Esophagus muscularis mucosa (tissue), 4 donors: ENCODE measurements around the gene DMD. TPM values are rescaled to one million over a fixed set of nuclear protein-coding genes. Genes with fewer than 3 reads are reported as not detected.

Experiments
- DNase-seq: peaks from one replicate; pipeline ENCODE4 v3.0.0-alpha.2; 2017; ENCODE audit errors: extremely low spot score
- H3K27ac ChIP-seq, 4 donors: fragments of 200-600 bp; sonication (generic); replicated peaks in 1 of 4; 1 replicate in 3 of 4; 2 replicates in 1 of 4; pipeline ENCODE4 v1.5.1; 2016 to 2019; ENCODE audit warnings: mild to moderate bottlenecking in 1 of 4
- H3K27me3 ChIP-seq, 4 donors: fragments of 200-600 bp; sonication (generic); one replicate each; pipeline versions ENCODE4 v1.5.1 to v1.6.0; 2016 to 2019
- H3K36me3 ChIP-seq, 4 donors: fragments of 200-600 bp; sonication (generic); one replicate each; pipeline ENCODE4 v1.5.1; 2016 to 2019
- H3K4me1 ChIP-seq, 4 donors: fragments of 200-600 bp; sonication (generic); one replicate each; pipeline ENCODE4 v1.5.1; 2016 to 2019
- H3K4me3 ChIP-seq, 4 donors: fragments of 200-600 bp; sonication (generic); 1 replicate in 2 of 4; 2 replicates in 2 of 4; pipeline ENCODE4 v1.5.1; 2016 to 2019; ENCODE audit warnings: mild to moderate bottlenecking in 4 of 4, moderate library complexity in 1 of 4
- H3K9me3 ChIP-seq, 4 donors: fragments of 200-600 bp; sonication (generic); 1 replicate in 3 of 4; 2 replicates in 1 of 4; pipeline ENCODE4 v1.5.1; 2016 to 2019
- CTCF ChIP-seq, 3 experiments: fragments of 200-600 bp in 2 of 3; fragments of 450-650 bp in 1 of 3; sonication (generic) in 2 of 3; IDR thresholded peaks; one replicate each; pipeline ENCODE4 v1.5.1; 2017 to 2019; ENCODE audit warnings: antibody characterized with exemption in 3 of 3, mild to moderate bottlenecking in 2 of 3, moderate library complexity in 1 of 3
- EP300 ChIP-seq: sonication (generic); formaldehyde crosslinking; IDR thresholded peaks from one replicate; pipeline ENCODE4 v1.6.1; 2017; ENCODE audit warnings: antibody characterized with exemption
- POLR2A ChIP-seq: fragments of 450-650 bp; IDR thresholded peaks from one replicate; pipeline ENCODE4 v1.6.1; 2017; ENCODE audit warnings: antibody characterized with exemption, moderate library complexity, mild to moderate bottlenecking, low read depth
- POLR2AphosphoS5 ChIP-seq, 2 donors: sonication (generic); formaldehyde crosslinking; IDR thresholded peaks; one replicate each; pipeline ENCODE4 v1.6.1; 2017; ENCODE audit warnings: antibody characterized with exemption in 2 of 2
- WGBS: methylation state at CpG from one replicate; pipeline ENCODE4 v1.1.5; 2018; 5-methylcytosine and 5-hydroxymethylcytosine counted together
- intact Hi-C: fragments of 100-400 bp; cut with DNase I; formaldehyde crosslinking; loops from one replicate; pipeline ENCODE4 v1.15.1; 2023
- total RNA-seq, 4 donors: library from RNA; depleted of rRNA; stranded (reverse); fragments of >200 nt; gene quantifications; one replicate each; pipeline versions ENCODE4 v1.1.0 to v1.2.1, GENCODE V29; 2016

DMD gene
- total RNA-seq, 4 donors from 2014 or later, result 127 to 210 (median 188) TPM

- Histone ChIP-seq H3K36me3 (peaks cover 0 to 6% (median 0%) of the 10 kb centered on the region in 4 donors), H3K9me3 (no peaks in the 10 kb centered on the region), H3K4me1 (peaks cover 0 to 4% (median 0%) of the 10 kb centered on the region in 4 donors), H3K27me3 (no peaks in the 10 kb centered on the region), H3K4me3 (no peak overlapping the region), H3K27ac (no peak overlapping the region)
- intact Hi-C loops, result no loop called here
- 75% methylated on average over 3 of the region's 3 CpGs for WGBS
- no peak for DNase-seq
- TF ChIP-seq EP300 (no peak), POLR2AphosphoS5 (IDR thresholded peaks at IDR 0.05) (no peak), POLR2A (no peak), CTCF (IDR thresholded peaks at IDR 0.05) (no peak)
Observed at GRCh38 chrX:31123335-31123734, 2088.0 kb downstream of the DMD start.

GRCh38 chrX:31117266-31117665, 2094.1 kb downstream of the DMD start:
- intact Hi-C loops, result no loop called here
- H3K36me3 ChIP-seq, result peaks cover 0 to 6% (median 0%) of the 10 kb centered on the region in 4 donors
- H3K4me3 ChIP-seq, result no peak overlapping the region
- H3K27ac ChIP-seq, result no peak overlapping the region
- no peak for DNase-seq
- H3K4me1 ChIP-seq, result peaks cover 0 to 5% (median 4%) of the 10 kb centered on the region in 4 donors
- 63% methylated on average over 4 of the region's 4 CpGs for WGBS
- no peak for TF ChIP-seq EP300
- no peak for TF ChIP-seq POLR2A
- no peak for TF ChIP-seq POLR2AphosphoS5 (IDR thresholded peaks at IDR 0.05)
- no peak for TF ChIP-seq CTCF (IDR thresholded peaks at IDR 0.05)
- H3K9me3 ChIP-seq, result no peaks in the 10 kb centered on the region
- H3K27me3 ChIP-seq, result no peaks in the 10 kb centered on the region

DNA sequence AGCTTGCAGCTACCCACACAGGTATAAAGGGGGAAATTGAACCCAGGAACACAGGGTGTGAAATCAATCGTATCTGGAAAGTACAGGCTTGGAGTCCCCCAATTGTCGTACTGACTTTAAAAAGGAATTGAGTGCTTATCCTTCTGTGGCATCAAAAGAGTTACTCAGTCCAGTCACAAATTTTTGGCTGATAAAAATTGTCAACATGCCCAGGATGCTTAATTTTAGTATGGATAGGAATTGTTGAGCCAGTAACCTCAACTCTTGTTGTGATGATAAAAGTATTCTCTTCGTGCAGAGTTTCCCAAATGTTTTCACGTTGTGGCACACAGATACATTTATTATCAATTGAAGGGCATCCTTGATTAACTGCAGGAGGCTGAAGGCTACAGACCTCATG, 2096.0 kb downstream of the DMD start:
- Histone ChIP-seq H3K27ac (no peak overlapping the region), H3K36me3 (no peaks in the 10 kb centered on the region), H3K9me3 (no peaks in the 10 kb centered on the region), H3K27me3 (no peaks in the 10 kb centered on the region), H3K4me3 (no peak overlapping the region), H3K4me1 (peaks cover 0 to 5% (median 4%) of the 10 kb centered on the region in 4 donors)
- TF ChIP-seq POLR2A, result no peak
- no peak for TF ChIP-seq POLR2AphosphoS5 (IDR thresholded peaks at IDR 0.05)
- TF ChIP-seq CTCF (IDR thresholded peaks at IDR 0.05), result no peak
- no peak for TF ChIP-seq EP300
- 53% methylated on average over 4 of the region's 4 CpGs for WGBS
- DNase-seq, result no peak
- intact Hi-C loops, result no loop called here

DNA sequence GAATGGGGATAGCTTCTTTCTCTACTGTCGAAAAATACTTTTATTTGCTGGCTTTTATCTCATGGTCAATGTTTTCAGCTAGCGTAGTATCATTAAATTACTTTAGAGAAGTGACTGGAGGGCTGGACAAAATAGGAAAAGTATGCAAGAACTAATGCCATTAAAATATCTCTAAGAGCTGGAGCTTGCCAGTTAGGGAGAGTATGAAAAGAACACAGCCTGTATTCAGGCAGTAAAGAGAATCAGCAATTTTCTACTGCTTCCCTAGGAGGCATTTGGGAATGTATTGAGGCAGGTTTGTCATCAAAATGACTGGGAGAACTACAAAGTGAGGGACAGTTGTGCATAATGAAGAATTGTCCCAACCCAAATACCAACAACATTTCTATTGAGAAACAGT, 2096.5 kb downstream of the DMD start:
- no peak for TF ChIP-seq CTCF (IDR thresholded peaks at IDR 0.05)
- TF ChIP-seq POLR2AphosphoS5 (IDR thresholded peaks at IDR 0.05), result no peak
- no peak for TF ChIP-seq POLR2A
- TF ChIP-seq EP300, result no peak
- 46% methylated on average over 2 of the region's 2 CpGs for WGBS
- Histone ChIP-seq H3K27ac (no peak overlapping the region), H3K9me3 (peaks cover 0 to 2% (median 0%) of the 10 kb centered on the region in 4 donors), H3K27me3 (no peaks in the 10 kb centered on the region), H3K36me3 (no peaks in the 10 kb centered on the region), H3K4me3 (no peak overlapping the region), H3K4me1 (peaks cover 0 to 5% (median 4%) of the 10 kb centered on the region in 4 donors)
- no peak for DNase-seq
- intact Hi-C loops, result no loop called here

DNA sequence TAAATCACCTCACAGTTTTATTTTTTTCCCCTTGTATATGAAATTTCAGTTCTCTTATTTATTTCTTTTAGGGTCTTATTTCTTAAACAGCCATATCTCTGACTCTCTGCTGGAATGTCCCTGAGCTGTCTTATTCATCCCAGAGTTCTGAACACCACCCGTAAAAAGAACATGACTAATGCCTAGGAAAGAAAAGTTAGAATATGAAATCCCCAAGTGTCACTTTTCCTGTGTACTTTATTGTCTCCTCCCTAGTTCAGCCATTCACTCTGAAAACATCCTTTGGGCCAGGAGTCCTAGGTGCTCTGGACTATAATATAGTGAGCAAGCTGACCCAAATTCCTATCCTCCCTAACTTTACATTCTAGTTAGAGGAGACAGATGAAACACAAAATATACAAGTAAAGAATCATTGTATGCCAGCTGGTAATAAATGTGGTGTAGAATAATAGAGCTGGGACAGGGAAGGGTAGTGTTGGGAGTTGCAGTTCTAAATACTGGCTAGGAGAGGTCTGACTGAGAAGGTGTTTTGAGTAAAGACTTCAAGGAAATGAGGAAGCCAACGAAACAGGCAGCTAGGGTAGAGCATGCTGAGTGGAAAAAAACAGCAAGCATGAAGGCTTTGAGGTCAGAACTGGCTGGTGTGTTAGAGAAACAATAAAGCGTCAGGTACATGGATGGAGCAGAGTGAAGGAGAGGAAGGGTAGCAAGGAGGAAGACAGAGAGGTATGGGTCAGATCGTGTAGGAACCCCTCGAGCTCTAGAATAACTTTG, 2098.9 kb downstream of the DMD start:
- Histone ChIP-seq H3K9me3 (peaks cover 0 to 4% (median 0%) of the 10 kb centered on the region in 4 donors), H3K27ac (no peak overlapping the region), H3K36me3 (no peaks in the 10 kb centered on the region), H3K4me1 (peaks cover 0 to 5% (median 4%) of the 10 kb centered on the region in 4 donors), H3K27me3 (no peaks in the 10 kb centered on the region), H3K4me3 (no peak overlapping the region)
- intact Hi-C loops, result no loop called here
- DNase-seq, result no peak
- TF ChIP-seq POLR2A, result no peak
- 72% methylated on average over 5 of the region's 5 CpGs for WGBS
